ENCODE measurements around the gene LAPTM5.

DNA sequence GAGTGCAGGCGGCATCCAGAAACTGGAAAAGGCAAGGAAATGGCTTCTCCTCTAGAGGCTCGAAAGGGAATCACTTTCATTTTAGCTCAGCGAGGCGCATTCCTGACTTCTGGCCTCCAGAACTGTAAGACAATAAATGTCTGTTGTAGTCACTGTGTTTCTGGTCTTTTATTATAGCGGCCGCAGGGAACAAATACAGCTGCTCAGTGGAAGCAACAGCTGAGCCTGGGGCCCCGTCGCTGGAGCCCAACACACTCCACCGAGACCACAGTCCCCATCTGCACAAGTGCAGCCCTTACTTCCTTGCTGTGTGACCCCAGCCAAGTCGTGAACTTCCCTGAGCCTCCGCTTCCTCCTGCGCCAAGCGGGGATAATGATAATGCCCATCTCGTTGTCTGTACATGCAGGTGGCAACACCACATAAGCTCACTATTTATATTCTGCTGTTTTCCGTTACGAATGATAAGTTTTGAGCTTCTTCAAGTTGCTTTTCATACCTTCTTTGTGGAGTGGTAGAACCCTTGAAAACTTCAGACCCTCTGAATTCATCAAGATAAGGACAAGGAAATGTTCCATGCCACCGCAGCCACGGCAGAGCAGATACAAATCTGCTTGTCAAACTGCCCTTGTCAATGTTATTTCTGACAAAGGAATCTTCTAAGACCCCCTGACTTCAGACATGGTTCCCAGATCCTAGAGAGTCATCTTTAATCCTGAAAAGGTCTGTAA lies 3.2 kb upstream of the LAPTM5 start:
- no peak for TF ChIP-seq JUNB (IDR thresholded peaks at IDR 0.05)
- no peak for TF ChIP-seq CBFB (IDR thresholded peaks at IDR 0.05; ENCODE audit: low read depth)
- no peak; the same call in 1 of the 2 replicates for TF ChIP-seq POLR2AphosphoS5 (IDR thresholded peaks at IDR 0.05; ENCODE audit: low read length)
- TF ChIP-seq NRF1 (conservative IDR thresholded peaks at IDR 0.05; ENCODE audit: low read depth, low read length) = no peak
- TF ChIP-seq, protein P1, sequence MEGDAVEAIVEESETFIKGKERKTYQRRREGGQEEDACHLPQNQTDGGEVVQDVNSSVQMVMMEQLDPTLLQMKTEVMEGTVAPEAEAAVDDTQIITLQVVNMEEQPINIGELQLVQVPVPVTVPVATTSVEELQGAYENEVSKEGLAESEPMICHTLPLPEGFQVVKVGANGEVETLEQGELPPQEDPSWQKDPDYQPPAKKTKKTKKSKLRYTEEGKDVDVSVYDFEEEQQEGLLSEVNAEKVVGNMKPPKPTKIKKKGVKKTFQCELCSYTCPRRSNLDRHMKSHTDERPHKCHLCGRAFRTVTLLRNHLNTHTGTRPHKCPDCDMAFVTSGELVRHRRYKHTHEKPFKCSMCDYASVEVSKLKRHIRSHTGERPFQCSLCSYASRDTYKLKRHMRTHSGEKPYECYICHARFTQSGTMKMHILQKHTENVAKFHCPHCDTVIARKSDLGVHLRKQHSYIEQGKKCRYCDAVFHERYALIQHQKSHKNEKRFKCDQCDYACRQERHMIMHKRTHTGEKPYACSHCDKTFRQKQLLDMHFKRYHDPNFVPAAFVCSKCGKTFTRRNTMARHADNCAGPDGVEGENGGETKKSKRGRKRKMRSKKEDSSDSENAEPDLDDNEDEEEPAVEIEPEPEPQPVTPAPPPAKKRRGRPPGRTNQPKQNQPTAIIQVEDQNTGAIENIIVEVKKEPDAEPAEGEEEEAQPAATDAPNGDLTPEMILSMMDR (IDR thresholded peaks at IDR 0.05 in 2 of 3, conservative IDR thresholded peaks at IDR 0.05 in 1 of 3; ENCODE audit: control insufficient read depth in 2 of 3, extremely low read depth in 1 of 3, insufficient read depth in 1 of 3, low read depth in 3 of 3, low read length in 3 of 3) = no peak
- no peak; the same call in 1 of the 2 replicates for TF ChIP-seq IKZF1 (conservative IDR thresholded peaks at IDR 0.05)
- no peak for TF ChIP-seq SRF (IDR thresholded peaks at IDR 0.05; ENCODE audit: low read depth in 2 of 2, low read length in 2 of 2)
- no peak for TF ChIP-seq NFYA (IDR thresholded peaks at IDR 0.05; ENCODE audit: borderline replicate concordance, low read depth, low read length)
- no peak for TF ChIP-seq EGR1 (IDR thresholded peaks at IDR 0.05; ENCODE audit: borderline replicate concordance in 1 of 2, low read depth in 2 of 2, low read length in 2 of 2)
- TF ChIP-seq TAF1 (IDR thresholded peaks at IDR 0.05; ENCODE audit: borderline replicate concordance, low read depth, low read length) = no peak

All from GM12878 (cell line).